Measurements from ENCODE around the gene GNL2. TPM values are rescaled to one million over a fixed set of nuclear protein-coding genes. Genes with fewer than 3 reads are reported as not detected.
"Not testable (repeated sequence)": the region's sequence is repeated elsewhere in the genome, so short reads cannot be mapped to it uniquely, and the experiment has no call there.

Gene GNL2
- total RNA-seq, 1 donor from 2014 or later: 52.3 TPM

GRCh38 chr1:37588939-37589338, 6.8 kb downstream of the GNL2 start:
- H3K9me3 Mint-ChIP-seq (ENCODE audit: unreplicated experiment): no peaks in the 10 kb centered on the region
- H3K36me3 Mint-ChIP-seq (ENCODE audit: unreplicated experiment): peaks cover 41% of the 10 kb centered on the region
- H3K27me3 Mint-ChIP-seq (ENCODE audit: unreplicated experiment): no peaks in the 10 kb centered on the region
- H3K4me1 Mint-ChIP-seq (ENCODE audit: unreplicated experiment): peaks cover 8% of the 10 kb centered on the region
- H3K27ac Mint-ChIP-seq (ENCODE audit: unreplicated experiment): no peak overlapping the region
- H3K4me3 Mint-ChIP-seq (ENCODE audit: unreplicated experiment): no peak overlapping the region
- no peak for DNase-seq (ENCODE audit: extremely low spot score, unreplicated experiment)
- no peak for TF ChIP-seq CTCF (IDR thresholded peaks at IDR 0.05)

- not testable (repeated sequence) for H3K9me3 Mint-ChIP-seq (ENCODE audit: unreplicated experiment); DNase-seq (ENCODE audit: extremely low spot score, unreplicated experiment); H3K4me3 Mint-ChIP-seq (ENCODE audit: unreplicated experiment); H3K27ac Mint-ChIP-seq (ENCODE audit: unreplicated experiment); H3K4me1 Mint-ChIP-seq (ENCODE audit: unreplicated experiment); H3K27me3 Mint-ChIP-seq (ENCODE audit: unreplicated experiment)
- peaks cover 51% of the 10 kb centered on the region for H3K36me3 Mint-ChIP-seq (ENCODE audit: unreplicated experiment)
Measured at GRCh38 chr1:37584544-37584943, 11.2 kb downstream of the GNL2 start.

GRCh38 chr1:37575692-37576091, 20.0 kb downstream of the GNL2 start:
- no peak overlapping the region for H3K4me3 Mint-ChIP-seq (ENCODE audit: unreplicated experiment)
- peaks cover 67% of the 10 kb centered on the region for H3K36me3 Mint-ChIP-seq (ENCODE audit: unreplicated experiment)
- no peak overlapping the region for H3K27ac Mint-ChIP-seq (ENCODE audit: unreplicated experiment)
- peaks cover 10% of the 10 kb centered on the region for H3K4me1 Mint-ChIP-seq (ENCODE audit: unreplicated experiment)
- no peak for DNase-seq (ENCODE audit: extremely low spot score, unreplicated experiment)
- TF ChIP-seq CTCF (IDR thresholded peaks at IDR 0.05): no peak
- H3K27me3 Mint-ChIP-seq (ENCODE audit: unreplicated experiment): no peaks in the 10 kb centered on the region
- no peaks in the 10 kb centered on the region for H3K9me3 Mint-ChIP-seq (ENCODE audit: unreplicated experiment)

- no peak overlapping the region for H3K4me3 Mint-ChIP-seq (ENCODE audit: unreplicated experiment)
- no peak overlapping the region for H3K27ac Mint-ChIP-seq (ENCODE audit: unreplicated experiment)
- H3K27me3 Mint-ChIP-seq (ENCODE audit: unreplicated experiment): no peaks in the 10 kb centered on the region
- DNase-seq (ENCODE audit: extremely low spot score, unreplicated experiment): no peak
- H3K4me1 Mint-ChIP-seq (ENCODE audit: unreplicated experiment): peaks cover 10% of the 10 kb centered on the region
- TF ChIP-seq CTCF (IDR thresholded peaks at IDR 0.05): no peak
- H3K36me3 Mint-ChIP-seq (ENCODE audit: unreplicated experiment): peaks cover 61% of the 10 kb centered on the region
- no peaks in the 10 kb centered on the region for H3K9me3 Mint-ChIP-seq (ENCODE audit: unreplicated experiment)
Measured at GRCh38 chr1:37574834-37575480, 20.8 kb downstream of the GNL2 start.

GRCh38 chr1:37570528-37571334, 25.0 kb downstream of the GNL2 start:
- DNase-seq (ENCODE audit: extremely low spot score, unreplicated experiment): no peak
- no peak overlapping the region for H3K27ac Mint-ChIP-seq (ENCODE audit: unreplicated experiment)
- TF ChIP-seq CTCF (IDR thresholded peaks at IDR 0.05): no peak
- no peaks in the 10 kb centered on the region for H3K9me3 Mint-ChIP-seq (ENCODE audit: unreplicated experiment)
- H3K4me3 Mint-ChIP-seq (ENCODE audit: unreplicated experiment): no peak overlapping the region
- no peaks in the 10 kb centered on the region for H3K27me3 Mint-ChIP-seq (ENCODE audit: unreplicated experiment)
- peaks cover 70% of the 10 kb centered on the region for H3K36me3 Mint-ChIP-seq (ENCODE audit: unreplicated experiment)
- H3K4me1 Mint-ChIP-seq (ENCODE audit: unreplicated experiment): peaks cover 2% of the 10 kb centered on the region

Measured in osteocyte (in vitro differentiated cells).